SU-DHL-6 (cell line): Measurements from ENCODE around the gene ZNF143.

ENCODE experiments used
- H2AFZ ChIP-seq: fragments of 200-600 bp; sonication (generic); 2 replicates; pipeline ENCODE4 v1.6.1; 2014; ENCODE audit warnings: low read depth, mild to moderate bottlenecking, moderate library complexity, mixed read lengths, antibody characterized with exemption, low read length; ENCODE audit not compliant: severe bottlenecking
- H3F3A ChIP-seq: fragments of 200-600 bp; shearing (Covaris generic); 2 replicates; pipeline ENCODE4 v1.6.0; 2016; ENCODE audit warnings: antibody characterized with exemption, mild to moderate bottlenecking; ENCODE audit not compliant: insufficient read depth
- H3K27ac ChIP-seq: fragments of 200-600 bp; sonication (generic); 2 replicates; pipeline ENCODE4 v1.5.1; 2016; ENCODE audit warnings: low read depth, mild to moderate bottlenecking, low read length, moderate library complexity, mixed read lengths
- H3K27me3 ChIP-seq: fragments of 200-600 bp; sonication (generic), shearing (Covaris generic); 2 replicates; pipeline ENCODE4 v1.6.0; 2014; ENCODE audit warnings: mild to moderate bottlenecking, low read length
- H3K36me3 ChIP-seq: fragments of 200-600 bp; sonication (generic); 2 replicates; pipeline ENCODE4 v1.6.1; 2014; ENCODE audit warnings: mild to moderate bottlenecking, low read length, mixed read lengths
- H3K4me2 ChIP-seq: fragments of 300-600, 200-600 bp; shearing (Covaris generic), sonication (generic); 2 replicates; pipeline ENCODE4 v1.6.0; 2014; ENCODE audit warnings: low read length, low read depth, mild to moderate bottlenecking; ENCODE audit not compliant: poor library complexity, severe bottlenecking
- H3K4me3 ChIP-seq: fragments of 200-600 bp; sonication (generic); 2 replicates; pipeline ENCODE4 v1.5.1; 2014; ENCODE audit warnings: antibody characterized with exemption, low read length, mild to moderate bottlenecking, mixed read lengths; ENCODE audit not compliant: insufficient read depth, poor library complexity, severe bottlenecking
- H3K79me2 ChIP-seq: fragments of 200-600 bp; sonication (generic); 2 replicates; pipeline ENCODE4 v1.6.1; 2014; ENCODE audit warnings: mild to moderate bottlenecking, low read length, moderate library complexity; ENCODE audit not compliant: insufficient read depth
- H3K9ac ChIP-seq: fragments of 200-600 bp; sonication (generic); 2 replicates; pipeline ENCODE4 v1.7.0; 2014; ENCODE audit warnings: mild to moderate bottlenecking, low read length
- H3K9me2 ChIP-seq: fragments of 200-600 bp; sonication (generic); replicated peaks from 2 replicates; pipeline ENCODE4 v1.6.1; 2014; ENCODE audit warnings: low read length; ENCODE audit not compliant: insufficient read depth
- H3K9me3 ChIP-seq: fragments of 200-600 bp; sonication (generic); 2 replicates; pipeline ENCODE4 v1.6.1; 2014; ENCODE audit warnings: low read length, mixed read lengths; ENCODE audit not compliant: insufficient read depth
- H4K20me1 ChIP-seq: fragments of 200-600 bp; sonication (generic); 2 replicates; pipeline ENCODE4 v1.6.1; 2014; ENCODE audit warnings: low read depth, mild to moderate bottlenecking, antibody characterized with exemption, low read length, moderate library complexity, mixed read lengths
- CTCF ChIP-seq: fragments of 200-600 bp; sonication (generic); IDR thresholded peaks from one replicate; pipeline ENCODE4 v1.5.1; 2017; ENCODE audit warnings: antibody characterized with exemption, mild to moderate bottlenecking, low read length, moderate library complexity; ENCODE audit not compliant: insufficient read depth, poor library complexity, severe bottlenecking
- EZH2phosphoT487 ChIP-seq: fragments of 200-600 bp; sonication (generic), shearing (Covaris generic); conservative IDR thresholded peaks from 2 replicates; pipeline ENCODE4 v1.6.1; 2018; ENCODE audit warnings: mild to moderate bottlenecking, antibody characterized with exemption, low read length, moderate library complexity, mixed read lengths

The ZNF143 gene

GRCh38 chr11:9516113-9516512, 55.3 kb downstream of the ZNF143 start:
- Histone ChIP-seq H3K4me2 (no peak overlapping the region), H3K27ac (no peak overlapping the region), H3K9me3 (no peaks in the 10 kb centered on the region), H3K27me3 (no peaks in the 10 kb centered on the region), H4K20me1 (no peaks in the 10 kb centered on the region), H3K9ac (no peak overlapping the region), H3F3A (no peaks in the 10 kb centered on the region), H3K36me3 (peaks cover 26% of the 10 kb centered on the region; the same call in 1 of the 2 replicates), H3K9me2 (no peaks in the 10 kb centered on the region), H3K4me3 (no peak overlapping the region), H2AFZ (no peak overlapping the region), H3K79me2 (no peaks in the 10 kb centered on the region)
- TF ChIP-seq CTCF (no peak), EZH2phosphoT487 (no peak)

GRCh38 chr11:9518835-9519410, 58.1 kb downstream of the ZNF143 start:
- H3K27ac ChIP-seq: no peak overlapping the region
- no peaks in the 10 kb centered on the region for H3K9me3 ChIP-seq
- TF ChIP-seq CTCF: no peak
- TF ChIP-seq EZH2phosphoT487: no peak
- no peaks in the 10 kb centered on the region for H4K20me1 ChIP-seq
- H3K9me2 ChIP-seq: no peaks in the 10 kb centered on the region
- H3F3A ChIP-seq: no peaks in the 10 kb centered on the region
- H2AFZ ChIP-seq: no peak overlapping the region
- H3K36me3 ChIP-seq: peaks cover 21% of the 10 kb centered on the region; the same call in 1 of the 2 replicates
- no peak overlapping the region for H3K4me3 ChIP-seq
- H3K27me3 ChIP-seq: no peaks in the 10 kb centered on the region
- H3K9ac ChIP-seq: no peak overlapping the region
- no peaks in the 10 kb centered on the region for H3K79me2 ChIP-seq
- H3K4me2 ChIP-seq: no peak overlapping the region

GRCh38 chr11:9524001-9524400, 63.2 kb downstream of the ZNF143 start:
- Histone ChIP-seq H3K9me3 (no peaks in the 10 kb centered on the region), H3K36me3 (peaks cover 12% of the 10 kb centered on the region; the same call in 1 of the 2 replicates), H3K79me2 (no peaks in the 10 kb centered on the region), H4K20me1 (no peaks in the 10 kb centered on the region), H3F3A (0 out of 2 replicates have a peak, but pooled peaks cover 6% of the 10 kb centered on the region), H3K4me3 (no peak overlapping the region), H3K27ac (no peak overlapping the region), H3K4me2 (no peak overlapping the region), H3K9me2 (no peaks in the 10 kb centered on the region), H2AFZ (no peak overlapping the region), H3K9ac (no peak overlapping the region), H3K27me3 (no peaks in the 10 kb centered on the region)
- TF ChIP-seq CTCF: no peak
- no peak for TF ChIP-seq EZH2phosphoT487
